Measurements from ENCODE around the gene CAMK1D.

- TF ChIP-seq POLR2A (IDR thresholded peaks at IDR 0.05) (no peak), CTCF (IDR thresholded peaks at IDR 0.05) (no peak)
These were observed 398.8 kb downstream of the CAMK1D start for GRCh38 chr10:12748186-12748585.

Data from testis (tissue), 2 donors.